Tibial artery (tissue), 4 donors: ENCODE data around the gene RABGAP1.
A peak's percentile ranks its signal among the peaks of the same experiment; 100 is the strongest.

Experiments used
- DNase-seq, 2 donors: peaks; one replicate each; pipeline ENCODE4 v3.0.0-alpha.2; 2019
- H3K27ac ChIP-seq, 2 donors: fragments of 200-600 bp; sonication (generic) in 1 of 2; 1 replicate in 1 of 2; 2 replicates in 1 of 2; pipeline ENCODE4 v1.5.1; 2018 to 2019; ENCODE audit warnings: mild to moderate bottlenecking in 1 of 2
- H3K27me3 ChIP-seq, 2 donors: fragments of 200-600 bp; sonication (generic) in 1 of 2; one replicate each; pipeline versions ENCODE4 v1.5.1 to v1.6.0; 2016 to 2019
- H3K36me3 ChIP-seq, 3 donors: fragments of 200-600 bp; sonication (generic) in 2 of 3; one replicate each; pipeline ENCODE4 v1.5.1; 2016 to 2019; ENCODE audit warnings: mild to moderate bottlenecking in 2 of 3
- H3K4me1 ChIP-seq, 4 donors: fragments of 200-600 bp; sonication (generic) in 2 of 4; 1 replicate in 3 of 4; 2 replicates in 1 of 4; pipeline ENCODE4 v1.5.1; 2016 to 2019
- H3K4me3 ChIP-seq, 2 donors: fragments of 200-600 bp; sonication (generic) in 1 of 2; 1 replicate in 1 of 2; 2 replicates in 1 of 2; pipeline ENCODE4 v1.5.1; 2018 to 2019; ENCODE audit warnings: mild to moderate bottlenecking in 2 of 2
- H3K9me3 ChIP-seq, 3 donors: fragments of 200-600 bp; sonication (generic) in 1 of 3; one replicate each; pipeline ENCODE4 v1.5.1; 2016 to 2019
- intact Hi-C: fragments of 100-400 bp; cut with DNase I; formaldehyde crosslinking; loops from one replicate; pipeline ENCODE4 v1.15.0; 2023; ENCODE audit warnings: low total_unique reads
- TF ChIP-seq, protein P1 (sequence below), 2 experiments: fragments of 200-600 bp in 1 of 2; fragments of 450-650 bp in 1 of 2; IDR thresholded peaks; one replicate each; pipeline ENCODE4 v1.5.1; 2017 to 2019; ENCODE audit warnings: antibody characterized with exemption in 2 of 2, mild to moderate bottlenecking in 1 of 2, moderate library complexity in 1 of 2

The RABGAP1 gene

GRCh38 chr9:123058834-123059233, 118.0 kb downstream of the RABGAP1 start:
- intact Hi-C loops: no loop called here
- peak in 1 of 2 donors; percentile 36 for DNase-seq
- peaks cover 0 to 94% (median 35%) of the 10 kb centered on the region in 4 donors for H3K4me1 ChIP-seq
- TF ChIP-seq, protein P1, sequence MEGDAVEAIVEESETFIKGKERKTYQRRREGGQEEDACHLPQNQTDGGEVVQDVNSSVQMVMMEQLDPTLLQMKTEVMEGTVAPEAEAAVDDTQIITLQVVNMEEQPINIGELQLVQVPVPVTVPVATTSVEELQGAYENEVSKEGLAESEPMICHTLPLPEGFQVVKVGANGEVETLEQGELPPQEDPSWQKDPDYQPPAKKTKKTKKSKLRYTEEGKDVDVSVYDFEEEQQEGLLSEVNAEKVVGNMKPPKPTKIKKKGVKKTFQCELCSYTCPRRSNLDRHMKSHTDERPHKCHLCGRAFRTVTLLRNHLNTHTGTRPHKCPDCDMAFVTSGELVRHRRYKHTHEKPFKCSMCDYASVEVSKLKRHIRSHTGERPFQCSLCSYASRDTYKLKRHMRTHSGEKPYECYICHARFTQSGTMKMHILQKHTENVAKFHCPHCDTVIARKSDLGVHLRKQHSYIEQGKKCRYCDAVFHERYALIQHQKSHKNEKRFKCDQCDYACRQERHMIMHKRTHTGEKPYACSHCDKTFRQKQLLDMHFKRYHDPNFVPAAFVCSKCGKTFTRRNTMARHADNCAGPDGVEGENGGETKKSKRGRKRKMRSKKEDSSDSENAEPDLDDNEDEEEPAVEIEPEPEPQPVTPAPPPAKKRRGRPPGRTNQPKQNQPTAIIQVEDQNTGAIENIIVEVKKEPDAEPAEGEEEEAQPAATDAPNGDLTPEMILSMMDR (IDR thresholded peaks at IDR 0.05): no peak
- H3K27ac ChIP-seq: peak overlapping the region; percentile 72 to 82
- peaks cover 0 to 3% (median 0%) of the 10 kb centered on the region in 3 donors for H3K36me3 ChIP-seq
- no peaks in the 10 kb centered on the region for H3K27me3 ChIP-seq
- H3K9me3 ChIP-seq: no peaks in the 10 kb centered on the region
- H3K4me3 ChIP-seq: no peak overlapping the region

GRCh38 chr9:123059472-123060220, 118.8 kb downstream of the RABGAP1 start:
- Histone ChIP-seq H3K4me3 (no peak overlapping the region), H3K9me3 (no peaks in the 10 kb centered on the region), H3K4me1 (peaks cover 0 to 94% (median 34%) of the 10 kb centered on the region in 4 donors), H3K36me3 (peaks cover 0 to 3% (median 0%) of the 10 kb centered on the region in 3 donors), H3K27me3 (no peaks in the 10 kb centered on the region), H3K27ac (peak overlapping the region; percentile 72 to 82)
- DNase-seq: no peak
- intact Hi-C loops: loop anchor here (5.0 kb wide), 1 partner anchor 1132 kb away; no protein-coding TSS in a partner anchor
- TF ChIP-seq, protein P1 (IDR thresholded peaks at IDR 0.05): no peak

GRCh38 chr9:123061216-123061615, 120.4 kb downstream of the RABGAP1 start:
- peaks cover 7 to 11% (median 8%) of the 10 kb centered on the region in 3 donors for H3K36me3 ChIP-seq
- peaks cover 0 to 94% (median 24%) of the 10 kb centered on the region in 4 donors for H3K4me1 ChIP-seq
- TF ChIP-seq, protein P1 (IDR thresholded peaks at IDR 0.05): no peak
- intact Hi-C loops: loop anchor here (5.0 kb wide), 1 partner anchor 1134 kb away; no protein-coding TSS in a partner anchor
- peak overlapping the region; percentile 72 to 82 for H3K27ac ChIP-seq
- no peaks in the 10 kb centered on the region for H3K27me3 ChIP-seq
- no peak for DNase-seq
- no peaks in the 10 kb centered on the region for H3K9me3 ChIP-seq
- no peak overlapping the region for H3K4me3 ChIP-seq

- Histone ChIP-seq H3K36me3 (peaks cover 12 to 22% (median 21%) of the 10 kb centered on the region in 3 donors), H3K27ac (peak overlapping the region; percentile 72 to 82), H3K27me3 (no peaks in the 10 kb centered on the region), H3K9me3 (no peaks in the 10 kb centered on the region), H3K4me1 (peaks cover 0 to 98% (median 27%) of the 10 kb centered on the region in 4 donors), H3K4me3 (peak overlapping the region in 1 of 2 donors; percentile 3)
- TF ChIP-seq, protein P1 (IDR thresholded peaks at IDR 0.05): no peak
- intact Hi-C loops: loop anchor here (5.0 kb wide), 1 partner anchor 1135 kb away; no protein-coding TSS in a partner anchor
- no peak for DNase-seq
Measured at GRCh38 chr9:123062351-123063176, 121.7 kb downstream of the RABGAP1 start.

- Histone ChIP-seq H3K27me3 (no peaks in the 10 kb centered on the region), H3K36me3 (peaks cover 12 to 24% (median 21%) of the 10 kb centered on the region in 3 donors), H3K4me1 (peaks cover 0 to 98% (median 26%) of the 10 kb centered on the region in 4 donors), H3K9me3 (no peaks in the 10 kb centered on the region), H3K27ac (peak overlapping the region; percentile 72 to 82), H3K4me3 (no peak overlapping the region)
- no peak for DNase-seq
- intact Hi-C loops: loop anchor here (5.0 kb wide), 1 partner anchor 1136 kb away; no protein-coding TSS in a partner anchor
- TF ChIP-seq, protein P1 (IDR thresholded peaks at IDR 0.05): no peak
Measured at GRCh38 chr9:123063177-123063598, 122.4 kb downstream of the RABGAP1 start.
